HepG2 (cell line): Measurements from ENCODE around the gene HHEX. TPM values are rescaled to one million over a fixed set of nuclear protein-coding genes. Genes with fewer than 3 reads are reported as not detected.
A peak's percentile ranks its signal among the peaks of the same experiment; 100 is the strongest.

Source experiments
- ASH2L ChIP-seq: fragments of 300-600, 200-600 bp; sonication (generic); IDR thresholded peaks from 2 replicates; pipeline ENCODE4 v1.7.0; 2017; ENCODE audit warnings: low read depth, mild to moderate bottlenecking, moderate library complexity, mixed read lengths, low read length; ENCODE audit not compliant: insufficient read length
- CBFB ChIP-seq: sonication (generic); formaldehyde crosslinking; IDR thresholded peaks from 2 replicates; pipeline ENCODE4 v1.4.0; 2020; ENCODE audit warnings: missing genetic modification reagents
- CENPT ChIP-seq: sonication (generic); formaldehyde crosslinking; IDR thresholded peaks from 2 replicates; pipeline ENCODE4 v1.8.0; 2022; ENCODE audit warnings: low read depth, mild to moderate bottlenecking, moderate library complexity, missing genetic modification reagents
- CHCHD3 ChIP-seq: sonication (generic); formaldehyde crosslinking; IDR thresholded peaks from 2 replicates; pipeline ENCODE4 v1.8.0; 2022; ENCODE audit warnings: mild to moderate bottlenecking, missing genetic modification reagents, moderate library complexity
- GMEB2 ChIP-seq: IDR thresholded peaks from 2 replicates; pipeline ENCODE4 v1.6.1; 2016; ENCODE audit warnings: missing biosample characterization, missing genetic modification reagents, low read depth
- MED13 ChIP-seq: sonication (generic); formaldehyde crosslinking; IDR thresholded peaks from 2 replicates; pipeline ENCODE4 v1.5.0; 2020; ENCODE audit warnings: missing genetic modification reagents
- MTERF4 ChIP-seq: sonication (generic); formaldehyde crosslinking; IDR thresholded peaks from 2 replicates; pipeline ENCODE4 v1.8.0; 2023; ENCODE audit warnings: mild to moderate bottlenecking, missing genetic modification reagents
- MXD3 ChIP-seq: IDR thresholded peaks from 2 replicates; pipeline ENCODE4 v1.6.1; 2016; ENCODE audit warnings: mild to moderate bottlenecking, missing biosample characterization, missing genetic modification reagents
- TERF1 ChIP-seq: sonication (generic); formaldehyde crosslinking; IDR thresholded peaks from 2 replicates; pipeline ENCODE4 v1.8.0; 2022; ENCODE audit warnings: mild to moderate bottlenecking, missing genetic modification reagents, moderate library complexity
- THAP11 ChIP-seq: IDR thresholded peaks from 2 replicates; pipeline ENCODE4 v1.6.1; 2016; ENCODE audit warnings: missing biosample characterization, missing genetic modification reagents
- ZBTB21 ChIP-seq: sonication (generic); formaldehyde crosslinking; IDR thresholded peaks from 2 replicates; pipeline ENCODE4 v1.4.0; 2020; ENCODE audit warnings: missing genetic modification reagents
- ZNF136 ChIP-seq: sonication (generic); formaldehyde crosslinking; IDR thresholded peaks from 2 replicates; pipeline ENCODE4 v1.8.1; 2022; ENCODE audit warnings: low read depth, mild to moderate bottlenecking, moderate library complexity, missing genetic modification reagents
- ZNF318 ChIP-seq: sonication (generic); formaldehyde crosslinking; IDR thresholded peaks from 2 replicates; pipeline ENCODE4 v1.4.0; 2020; ENCODE audit warnings: mild to moderate bottlenecking, missing genetic modification reagents
- ZNF354B ChIP-seq: sonication (generic); formaldehyde crosslinking; IDR thresholded peaks from 2 replicates; pipeline ENCODE4 v1.8.0; 2022; ENCODE audit warnings: mild to moderate bottlenecking, missing genetic modification reagents
- ZNF746 ChIP-seq: sonication (generic); formaldehyde crosslinking; IDR thresholded peaks from 2 replicates; pipeline ENCODE4 v1.8.0; 2022; ENCODE audit warnings: mild to moderate bottlenecking, missing genetic modification reagents
- ZNF777 ChIP-seq: sonication (generic); formaldehyde crosslinking; IDR thresholded peaks from 2 replicates; pipeline ENCODE4 v1.4.0; 2020; ENCODE audit warnings: missing genetic modification reagents
- polyA plus RNA-seq, 8 experiments: library from polyadenylated mRNA; depleted of rRNA in 3 of 8; stranded (reverse) in 7 of 8; unstranded in 1 of 8; fragments of >200 nt; fragmentation: Illumina TruSeq in 4 of 8; extraction: Trizol in 4 of 8; gene quantifications; 2 replicates each; pipeline versions ENCODE4 v1.2.1 to v1.2.3, GENCODE V29; 2011 to 2016; ENCODE audit warnings: low read depth in 4 of 8, missing spikeins in 1 of 8, mixed read lengths in 1 of 8; ENCODE audit not compliant: insufficient read depth in 1 of 8
- total RNA-seq, 5 experiments: library from RNA; depleted of rRNA; stranded (reverse); fragments of >200 nt; fragmentation: Illumina TruSeq; extraction: Trizol; gene quantifications; 2 replicates each; pipeline ENCODE4 v1.2.3, GENCODE V29; 2016; ENCODE audit warnings: low read depth in 1 of 5

The HHEX gene
- total and polyA plus RNA-seq, 2 of the 13 experiments (the other 11 are each of a cell fraction or from before 2014, with no cell fraction given): 44.5 to 48.7 TPM

GRCh38 chr10:92690211-92690914, 608 bp downstream of the HHEX start (continued):
- no peak for TF ChIP-seq ZNF318 (CRISPR knock-in tag)
- TF ChIP-seq CHCHD3 (CRISPR knock-in tag): no peak
- TF ChIP-seq ZNF746 (CRISPR knock-in tag): no peak
- TF ChIP-seq MXD3 (CRISPR knock-in tag): peak; percentile 30; the same call in 1 of the 2 replicates
- 0 out of 2 replicates have a peak, but pooled peaks have one; percentile 35 for TF ChIP-seq ZNF777 (CRISPR knock-in tag)
- no peak for TF ChIP-seq ZBTB21 (CRISPR knock-in tag)
- TF ChIP-seq GMEB2: no peak
- TF ChIP-seq ZNF354B: no peak
- TF ChIP-seq THAP11: no peak
- TF ChIP-seq TERF1 (CRISPR knock-in tag): 0 out of 2 replicates have a peak, but pooled peaks have one; percentile 49
- peak; percentile 47; the same call in 1 of the 2 replicates for TF ChIP-seq ZNF136 (CRISPR knock-in tag)
- peak; percentile 25; the same call in 1 of the 2 replicates for TF ChIP-seq MED13 (CRISPR knock-in tag)
- TF ChIP-seq CBFB (CRISPR knock-in tag): peak; percentile 16; the same call in 1 of the 2 replicates
- TF ChIP-seq ASH2L: peak; percentile 71
- TF ChIP-seq MTERF4 (CRISPR knock-in tag): 0 out of 2 replicates have a peak, but pooled peaks have one; percentile 19
- 0 out of 2 replicates have a peak, but pooled peaks have one; percentile 61 for TF ChIP-seq CENPT
